Neuronal stem cell (in vitro differentiated cells): ENCODE results near the gene MSMP.

ENCODE experiments used
- DNase-seq: peaks from one replicate; pipeline ENCODE4 v3.0.0-alpha.2; 2013; ENCODE audit warnings: low spot score
- H2AFZ ChIP-seq: one replicate; pipeline ENCODE4 v1.6.1; 2013; ENCODE audit warnings: mild to moderate bottlenecking, low read length, inconsistent platforms
- H2AK5ac ChIP-seq: 2 replicates; pipeline ENCODE4 v1.6.1; 2013; ENCODE audit warnings: low read depth, mild to moderate bottlenecking, inconsistent platforms, low read length, moderate library complexity, mixed read lengths
- H2BK120ac ChIP-seq: 2 replicates; pipeline ENCODE4 v1.6.1; 2013; ENCODE audit warnings: low read depth, mild to moderate bottlenecking, inconsistent platforms, low read length, moderate library complexity, mixed read lengths
- H2BK12ac ChIP-seq: one replicate; pipeline ENCODE4 v1.6.1; 2013; ENCODE audit warnings: low read length, inconsistent platforms
- H2BK15ac ChIP-seq: 2 replicates; pipeline ENCODE4 v1.6.1; 2013; ENCODE audit warnings: mild to moderate bottlenecking, low read length, inconsistent platforms, mixed read lengths
- H2BK5ac ChIP-seq: one replicate; pipeline ENCODE4 v1.6.1; 2013; ENCODE audit warnings: inconsistent platforms, mild to moderate bottlenecking, low read length, moderate library complexity
- H3K14ac ChIP-seq: one replicate; pipeline ENCODE4 v1.6.1; 2013; ENCODE audit warnings: low read length, inconsistent platforms
- H3K18ac ChIP-seq: 2 replicates; pipeline ENCODE4 v1.6.1; 2013; ENCODE audit warnings: low read length, inconsistent platforms
- H3K23ac ChIP-seq: 2 replicates; pipeline ENCODE4 v1.6.1; 2013; ENCODE audit warnings: low read depth, mild to moderate bottlenecking, mixed read lengths, low read length, inconsistent platforms; ENCODE audit not compliant: poor library complexity
- H3K27ac ChIP-seq: replicated peaks from 3 replicates; pipeline ENCODE4 v1.5.1; 2013; ENCODE audit warnings: low read length, inconsistent platforms
- H3K27me3 ChIP-seq, 3 experiments: 2 replicates each; pipeline ENCODE4 v1.6.1; 2013; ENCODE audit warnings: low read length in 3 of 3, mild to moderate bottlenecking in 2 of 3, inconsistent platforms in 1 of 3, low read depth in 1 of 3, mixed read lengths in 1 of 3, moderate library complexity in 1 of 3; ENCODE audit not compliant: control insufficient read depth in 3 of 3, insufficient read depth in 3 of 3
- H3K36me3 ChIP-seq, 2 donors: replicated peaks in 1 of 2; 2 replicates each; pipeline ENCODE4 v1.6.1; 2013; ENCODE audit warnings: low read length in 2 of 2; ENCODE audit not compliant: control insufficient read depth in 2 of 2, insufficient read depth in 2 of 2
- H3K4ac ChIP-seq: 2 replicates; pipeline ENCODE4 v1.6.1; 2013; ENCODE audit warnings: inconsistent platforms, mild to moderate bottlenecking, low read length, moderate library complexity
- H3K4me1 ChIP-seq, 2 donors: 1 replicate in 1 of 2; 2 replicates in 1 of 2; pipeline ENCODE4 v1.6.1; 2013; ENCODE audit warnings: low read length in 2 of 2, low read depth in 1 of 2; ENCODE audit not compliant: control insufficient read depth in 2 of 2, insufficient read depth in 1 of 2
- H3K4me2 ChIP-seq: one replicate; pipeline ENCODE4 v1.6.1; 2013; ENCODE audit warnings: mild to moderate bottlenecking, low read length, inconsistent platforms; ENCODE audit not compliant: insufficient read depth, poor library complexity, severe bottlenecking
- H3K4me3 ChIP-seq, 2 donors: 2 replicates each; pipeline ENCODE4 v1.5.1; 2013; ENCODE audit warnings: low read length in 2 of 2, mild to moderate bottlenecking in 2 of 2, inconsistent platforms in 1 of 2, moderate library complexity in 1 of 2
- H3K79me1 ChIP-seq: one replicate; pipeline ENCODE4 v1.6.1; 2013; ENCODE audit warnings: low read depth, mild to moderate bottlenecking, inconsistent platforms, low read length, moderate library complexity
- H3K9ac ChIP-seq: one replicate; pipeline ENCODE4 v1.6.1; 2013; ENCODE audit warnings: mild to moderate bottlenecking, low read depth, low read length, inconsistent platforms; ENCODE audit not compliant: poor library complexity
- H3K9me3 ChIP-seq, 2 donors: replicated peaks in 1 of 2; 2 replicates each; pipeline versions ENCODE3 to v1.6.1; 2013; ENCODE audit warnings: low read length in 2 of 2, mild to moderate bottlenecking in 2 of 2, inconsistent platforms in 1 of 2, low read depth in 1 of 2, mixed read lengths in 1 of 2, moderate library complexity in 1 of 2; ENCODE audit not compliant: control insufficient read depth in 2 of 2, insufficient read depth in 1 of 2
- H4K8ac ChIP-seq: one replicate; pipeline ENCODE4 v1.6.1; 2013; ENCODE audit warnings: low read depth, mild to moderate bottlenecking, inconsistent platforms, low read length, moderate library complexity
- H4K91ac ChIP-seq: one replicate; pipeline ENCODE4 v1.6.1; 2013; ENCODE audit warnings: low read length, low read depth, mild to moderate bottlenecking, inconsistent platforms; ENCODE audit not compliant: poor library complexity
- WGBS, 2 donors: extraction: QIAGEN DNeasy Blood & Tissue Kit; methylation state at CpG; one replicate each; pipeline ENCODE4 v1.1.7; 2013; ENCODE audit warnings: missing lambda C conversion rate in 2 of 2, mixed read lengths in 1 of 2; ENCODE audit not compliant: insufficient read length in 2 of 2, insufficient replicate concordance in 1 of 2; ENCODE audit errors: extremely low coverage in 2 of 2; 5-methylcytosine and 5-hydroxymethylcytosine counted together

The MSMP gene

DNA sequence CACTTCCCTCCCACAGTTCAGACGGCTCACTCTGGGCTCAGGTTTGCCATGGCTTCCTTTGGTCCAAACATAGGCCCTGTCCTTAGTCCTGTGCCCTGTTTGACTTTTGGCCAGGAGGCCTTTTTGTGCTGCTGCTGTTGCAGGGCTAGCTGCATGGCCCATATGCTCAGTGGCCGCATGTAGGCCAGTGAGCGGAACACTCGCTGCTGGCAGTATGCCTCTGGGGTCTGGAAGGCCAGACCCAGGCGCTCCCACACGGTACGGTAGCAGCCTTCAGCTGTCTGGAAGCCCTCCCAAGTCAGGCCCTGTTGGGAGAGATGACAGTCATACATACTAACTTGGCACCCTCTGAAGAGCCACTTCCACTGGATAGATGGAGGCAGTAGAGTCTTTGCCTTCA, 16.9 kb downstream of the MSMP start:
- Histone ChIP-seq H3K18ac (no peak overlapping the region), H2BK15ac (no peak overlapping the region), H3K14ac (no peak overlapping the region), H3K4ac (no peak overlapping the region), H3K79me1 (no peaks in the 10 kb centered on the region), H3K4me2 (no peak overlapping the region), H3K36me3 (peaks cover 68 to 86% of the 10 kb centered on the region in 2 donors), H2AFZ (no peak overlapping the region), H2AK5ac (no peak overlapping the region), H3K4me3 (no peak overlapping the region), H3K23ac (no peak overlapping the region), H3K4me1 (peaks cover 8 to 9% of the 10 kb centered on the region in 2 donors), H3K27ac (no peak overlapping the region), H3K27me3 (no peaks in the 10 kb centered on the region), H3K9me3 (no peaks in the 10 kb centered on the region), H4K8ac (no peak overlapping the region), H2BK5ac (no peak overlapping the region), H2BK120ac (no peak overlapping the region), H3K9ac (no peak overlapping the region), H2BK12ac (no peak overlapping the region), H4K91ac (no peak overlapping the region)
- no CpG with 5 or more reads among the region's 7 CpGs for WGBS, 2 donors
- no peak for DNase-seq

- DNase-seq, result peak; percentile 58
- Histone ChIP-seq H3K36me3 (peaks cover 62 to 78% of the 10 kb centered on the region in 2 donors), H3K4ac (no peak overlapping the region), H3K27me3 (no peaks in the 10 kb centered on the region), H4K91ac (no peak overlapping the region), H2BK15ac (no peak overlapping the region), H4K8ac (no peak overlapping the region), H3K14ac (no peak overlapping the region), H2AFZ (no peak overlapping the region), H3K4me3 (no peak overlapping the region), H2AK5ac (no peak overlapping the region), H3K23ac (no peak overlapping the region), H3K18ac (no peak overlapping the region), H2BK5ac (no peak overlapping the region), H2BK12ac (no peak overlapping the region), H2BK120ac (no peak overlapping the region), H3K9ac (no peak overlapping the region), H3K4me2 (no peak overlapping the region), H3K9me3 (no peaks in the 10 kb centered on the region), H3K79me1 (no peaks in the 10 kb centered on the region), H3K4me1 (peaks cover 9 to 10% of the 10 kb centered on the region in 2 donors), H3K27ac (peak overlapping the region; percentile 20)
- WGBS, 2 donors, result no CpG with 5 or more reads among the region's 5 CpGs
Observed at GRCh38 chr9:35736201-35736633, 17.9 kb downstream of the MSMP start.

DNA sequence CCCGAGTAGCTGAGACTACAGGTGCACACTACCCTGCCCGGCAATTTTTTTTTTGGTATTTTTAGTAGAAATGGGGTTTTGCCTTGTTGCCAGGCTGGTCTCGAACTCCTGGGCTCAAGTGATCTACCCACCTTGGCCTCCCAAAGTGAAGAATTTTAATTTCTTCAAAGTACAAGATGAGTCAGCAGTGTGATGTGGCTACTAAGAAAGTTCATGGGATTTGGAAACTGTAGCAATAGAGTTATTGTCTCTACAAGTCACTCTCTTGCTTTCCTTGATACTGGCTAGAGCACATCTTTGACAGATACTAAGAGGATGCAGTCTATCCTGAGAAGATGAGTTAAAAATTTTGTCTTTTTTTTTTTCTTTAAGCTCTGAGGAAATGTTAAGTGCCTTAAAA, 20.0 kb downstream of the MSMP start:
- H3K4me3 ChIP-seq, result no peak overlapping the region

GRCh38 chr9:35732800-35733541, 21.1 kb downstream of the MSMP start:
- no peak overlapping the region for H4K8ac ChIP-seq
- peak overlapping the region; percentile 2 for H3K23ac ChIP-seq
- peak overlapping the region; percentile 81 for H3K18ac ChIP-seq
- peak overlapping the region; percentile 16 for H2BK5ac ChIP-seq
- H3K9ac ChIP-seq, result peak overlapping the region; percentile 87
- H3K36me3 ChIP-seq, result peaks cover 31 to 53% of the 10 kb centered on the region in 2 donors
- no peaks in the 10 kb centered on the region for H3K27me3 ChIP-seq
- WGBS, 2 donors, result no CpG with 5 or more reads among the region's 14 CpGs
- peak overlapping the region; percentile 90 for H2AFZ ChIP-seq
- H3K27ac ChIP-seq, result peak overlapping the region; percentile 98
- peak overlapping the region; percentile 50 for H3K14ac ChIP-seq
- H2AK5ac ChIP-seq, result no peak overlapping the region
- H2BK120ac ChIP-seq, result no peak overlapping the region
- no peak overlapping the region for H4K91ac ChIP-seq
- no peaks in the 10 kb centered on the region for H3K9me3 ChIP-seq
- no peak overlapping the region for H2BK12ac ChIP-seq
- H3K4me1 ChIP-seq, result peaks cover 34 to 41% of the 10 kb centered on the region in 2 donors
- H3K4me3 ChIP-seq, result peak overlapping the region; percentile 74 to 97
- H3K4me2 ChIP-seq, result peak overlapping the region; percentile 76
- no peak overlapping the region for H2BK15ac ChIP-seq
- DNase-seq, result peak; percentile 41
- no peaks in the 10 kb centered on the region for H3K79me1 ChIP-seq
- no peak overlapping the region for H3K4ac ChIP-seq

More for the DNA sequence above, 20.0 kb downstream of the MSMP start:
- H3K4me2 ChIP-seq, result no peak overlapping the region
- no peak overlapping the region for H2BK120ac ChIP-seq
- no peaks in the 10 kb centered on the region for H3K79me1 ChIP-seq
- H3K9ac ChIP-seq, result no peak overlapping the region
- no peak overlapping the region for H2BK5ac ChIP-seq
- no peak overlapping the region for H2AK5ac ChIP-seq
- H3K27me3 ChIP-seq, result no peaks in the 10 kb centered on the region
- peaks cover 28 to 31% of the 10 kb centered on the region in 2 donors for H3K4me1 ChIP-seq
- H3K14ac ChIP-seq, result no peak overlapping the region
- WGBS, 2 donors, result no CpG with 5 or more reads among the region's 3 CpGs
- no peak overlapping the region for H3K23ac ChIP-seq
- peaks cover 43 to 63% of the 10 kb centered on the region in 2 donors for H3K36me3 ChIP-seq
- H4K8ac ChIP-seq, result no peak overlapping the region
- no peak overlapping the region for H4K91ac ChIP-seq
- no peak for DNase-seq
- H3K27ac ChIP-seq, result no peak overlapping the region
- no peak overlapping the region for H3K18ac ChIP-seq
- no peak overlapping the region for H2BK15ac ChIP-seq
- H2BK12ac ChIP-seq, result no peak overlapping the region
- no peak overlapping the region for H3K4ac ChIP-seq
- H3K9me3 ChIP-seq, result no peaks in the 10 kb centered on the region
- H2AFZ ChIP-seq, result no peak overlapping the region
